ENCODE measurements around the gene TOR1B. TPM values are rescaled to one million over a fixed set of nuclear protein-coding genes. Genes with fewer than 3 reads are reported as not detected.

TOR1B gene
- total and polyA plus RNA-seq, 2 donors (not counting 1 experiment from before 2014, with no cell fraction given): 13.3 to 17.4 TPM

DNA sequence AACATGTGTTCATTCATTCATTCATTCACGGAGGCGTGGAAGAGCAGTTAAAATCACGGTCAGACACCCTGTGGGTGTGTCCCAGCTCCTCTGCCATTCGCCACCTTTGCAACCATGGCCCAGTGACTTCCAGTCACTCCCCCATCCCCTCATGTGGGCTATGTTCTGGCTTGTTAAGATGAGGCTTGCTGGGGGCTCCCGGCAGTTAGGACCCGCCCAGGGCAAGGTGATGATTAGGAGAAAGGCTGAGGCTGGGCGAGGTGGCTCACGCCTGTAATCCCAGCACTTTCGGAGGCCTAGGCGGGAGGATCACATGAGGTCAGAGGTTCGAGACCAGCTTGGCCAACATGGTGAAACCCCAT, 25.2 kb upstream of the TOR1B start:
- Mint-ChIP-seq H3K4me3 (no peak overlapping the region), H3K4me1 (no peaks in the 10 kb centered on the region), H3K27me3 (peaks cover 26% of the 10 kb centered on the region), H3K9me3 (ENCODE audit: insufficient read depth) (no peaks in the 10 kb centered on the region), H3K27ac (no peak overlapping the region)
- POLR2A ChIA-PET: no interaction called here
- Histone ChIP-seq H3K4me3 (ENCODE audit: control extremely low read depth in 1 of 5, extremely low read depth in 1 of 5, insufficient read depth in 1 of 5, low read depth in 2 of 5, low read length in 4 of 5) (no peak overlapping the region), H4K20me1 (ENCODE audit: control insufficient read depth, insufficient read depth, low read length, poor library complexity, severe bottlenecking) (no peaks in the 10 kb centered on the region), H2AFZ (ENCODE audit: insufficient read depth, low read depth, low read length, poor library complexity, severe bottlenecking) (no peak overlapping the region), H3K79me2 (ENCODE audit: control insufficient read depth, insufficient read depth, low read length) (no peaks in the 10 kb centered on the region), H3K9ac (ENCODE audit: low read length) (no peak overlapping the region), H3K4me2 (replicated peaks; ENCODE audit: low read depth, low read length, poor library complexity, severe bottlenecking) (no peak overlapping the region), H3K4me1 (ENCODE audit: control insufficient read depth in 2 of 2, insufficient read depth in 2 of 2, low read length in 2 of 2) (no peaks in the 10 kb centered on the region), H3K9me3 (ENCODE audit: control extremely low read depth in 1 of 3, control insufficient read depth in 2 of 3, insufficient read depth in 1 of 3, low read length in 2 of 3) (no peaks in the 10 kb centered on the region), H3K27ac (ENCODE audit: low read length in 2 of 2) (no peak overlapping the region), H3K27me3 (replicated peaks in 1 of 4; ENCODE audit: control extremely low read depth in 1 of 4, control insufficient read depth in 3 of 4, insufficient read depth in 4 of 4, low read length in 3 of 4) (peaks cover 0 to 35% (median 7%) of the 10 kb centered on the region in 4 experiments), H3K36me3 (replicated peaks in 1 of 2; ENCODE audit: control extremely low read depth in 1 of 2, control insufficient read depth in 1 of 2, extremely low read depth in 1 of 2, insufficient read depth in 2 of 2, low read length in 1 of 2) (no peaks in the 10 kb centered on the region)
- intact Hi-C loops (cut with micrococcal nuclease): no loop called here
- TF ChIP-seq EZH2 (IDR thresholded peaks at IDR 0.05; ENCODE audit: borderline replicate concordance, insufficient read depth, low read depth, low read length, poor library complexity, severe bottlenecking): no peak
- TF ChIP-seq, protein P1, sequence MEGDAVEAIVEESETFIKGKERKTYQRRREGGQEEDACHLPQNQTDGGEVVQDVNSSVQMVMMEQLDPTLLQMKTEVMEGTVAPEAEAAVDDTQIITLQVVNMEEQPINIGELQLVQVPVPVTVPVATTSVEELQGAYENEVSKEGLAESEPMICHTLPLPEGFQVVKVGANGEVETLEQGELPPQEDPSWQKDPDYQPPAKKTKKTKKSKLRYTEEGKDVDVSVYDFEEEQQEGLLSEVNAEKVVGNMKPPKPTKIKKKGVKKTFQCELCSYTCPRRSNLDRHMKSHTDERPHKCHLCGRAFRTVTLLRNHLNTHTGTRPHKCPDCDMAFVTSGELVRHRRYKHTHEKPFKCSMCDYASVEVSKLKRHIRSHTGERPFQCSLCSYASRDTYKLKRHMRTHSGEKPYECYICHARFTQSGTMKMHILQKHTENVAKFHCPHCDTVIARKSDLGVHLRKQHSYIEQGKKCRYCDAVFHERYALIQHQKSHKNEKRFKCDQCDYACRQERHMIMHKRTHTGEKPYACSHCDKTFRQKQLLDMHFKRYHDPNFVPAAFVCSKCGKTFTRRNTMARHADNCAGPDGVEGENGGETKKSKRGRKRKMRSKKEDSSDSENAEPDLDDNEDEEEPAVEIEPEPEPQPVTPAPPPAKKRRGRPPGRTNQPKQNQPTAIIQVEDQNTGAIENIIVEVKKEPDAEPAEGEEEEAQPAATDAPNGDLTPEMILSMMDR (IDR thresholded peaks at IDR 0.05): no peak
- ATAC-seq (ENCODE audit: low read depth) (no peak), DNase-seq (no peak)
- WGBS (ENCODE audit: insufficient coverage): 41% methylated on average over 5 of the region's 11 CpGs
- CTCF ChIA-PET: interaction anchor here (1.1 kb wide), 1 partner anchor 13 kb away, joined by 4 read pairs; no protein-coding TSS in a partner anchor

DNA sequence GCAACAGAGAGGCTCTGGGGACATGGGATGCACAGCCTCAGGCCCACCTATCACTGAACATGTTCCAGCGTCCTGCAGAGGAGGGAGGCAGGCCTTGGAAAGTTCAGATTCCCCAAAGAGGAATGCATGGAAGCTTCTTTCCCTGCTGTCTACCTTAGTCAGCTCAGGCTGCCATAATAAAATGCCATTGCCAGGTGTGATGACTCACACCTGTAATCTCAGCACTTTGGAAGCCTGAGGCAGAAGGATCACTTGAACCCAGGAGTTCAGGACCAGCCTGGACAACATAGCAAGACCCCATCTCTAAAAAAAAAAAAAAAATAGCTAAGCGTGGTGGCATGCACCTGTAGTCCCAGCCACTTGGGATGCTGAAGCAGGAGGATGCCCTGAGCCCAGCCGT, 24.5 kb upstream of the TOR1B start:
- no peaks in the 10 kb centered on the region for H3K79me2 ChIP-seq (ENCODE audit: control insufficient read depth, insufficient read depth, low read length)
- Mint-ChIP-seq H3K27me3 (peaks cover 23% of the 10 kb centered on the region), H3K4me1 (no peaks in the 10 kb centered on the region), H3K27ac (no peak overlapping the region), H3K9me3 (ENCODE audit: insufficient read depth) (no peaks in the 10 kb centered on the region), H3K4me3 (no peak overlapping the region)
- 57% methylated on average over 1 of the region's 3 CpGs for WGBS (ENCODE audit: insufficient coverage)
- no peak for DNase-seq
- no peak for ATAC-seq (ENCODE audit: low read depth)
- H3K9ac ChIP-seq (ENCODE audit: low read length): no peak overlapping the region
- no peaks in the 10 kb centered on the region for H3K9me3 ChIP-seq (ENCODE audit: control extremely low read depth in 1 of 3, control insufficient read depth in 2 of 3, insufficient read depth in 1 of 3, low read length in 2 of 3)
- no peak overlapping the region for H2AFZ ChIP-seq (ENCODE audit: insufficient read depth, low read depth, low read length, poor library complexity, severe bottlenecking)
- no peak for TF ChIP-seq EZH2 (IDR thresholded peaks at IDR 0.05; ENCODE audit: borderline replicate concordance, insufficient read depth, low read depth, low read length, poor library complexity, severe bottlenecking)
- TF ChIP-seq, protein P1 (IDR thresholded peaks at IDR 0.05): no peak
- H3K4me3 ChIP-seq (ENCODE audit: control extremely low read depth in 1 of 5, extremely low read depth in 1 of 5, insufficient read depth in 1 of 5, low read depth in 2 of 5, low read length in 4 of 5): no peak overlapping the region
- peaks cover 0 to 35% (median 7%) of the 10 kb centered on the region in 4 experiments for H3K27me3 ChIP-seq (replicated peaks in 1 of 4; ENCODE audit: control extremely low read depth in 1 of 4, control insufficient read depth in 3 of 4, insufficient read depth in 4 of 4, low read length in 3 of 4)
- CTCF ChIA-PET: no interaction called here
- H3K4me1 ChIP-seq (ENCODE audit: control insufficient read depth in 2 of 2, insufficient read depth in 2 of 2, low read length in 2 of 2): no peaks in the 10 kb centered on the region
- H3K4me2 ChIP-seq (replicated peaks; ENCODE audit: low read depth, low read length, poor library complexity, severe bottlenecking): no peak overlapping the region
- H3K36me3 ChIP-seq (replicated peaks in 1 of 2; ENCODE audit: control extremely low read depth in 1 of 2, control insufficient read depth in 1 of 2, extremely low read depth in 1 of 2, insufficient read depth in 2 of 2, low read length in 1 of 2): no peaks in the 10 kb centered on the region
- H4K20me1 ChIP-seq (ENCODE audit: control insufficient read depth, insufficient read depth, low read length, poor library complexity, severe bottlenecking): no peaks in the 10 kb centered on the region
- H3K27ac ChIP-seq (ENCODE audit: low read length in 2 of 2): no peak overlapping the region
- intact Hi-C loops (cut with micrococcal nuclease): no loop called here
- POLR2A ChIA-PET: interaction anchor here (0.6 kb wide), 1 partner anchor 1164 kb away, joined by 4 read pairs; no protein-coding TSS in a partner anchor
